ENCODE results near the gene MRPS24.

MRPS24 gene

DNA sequence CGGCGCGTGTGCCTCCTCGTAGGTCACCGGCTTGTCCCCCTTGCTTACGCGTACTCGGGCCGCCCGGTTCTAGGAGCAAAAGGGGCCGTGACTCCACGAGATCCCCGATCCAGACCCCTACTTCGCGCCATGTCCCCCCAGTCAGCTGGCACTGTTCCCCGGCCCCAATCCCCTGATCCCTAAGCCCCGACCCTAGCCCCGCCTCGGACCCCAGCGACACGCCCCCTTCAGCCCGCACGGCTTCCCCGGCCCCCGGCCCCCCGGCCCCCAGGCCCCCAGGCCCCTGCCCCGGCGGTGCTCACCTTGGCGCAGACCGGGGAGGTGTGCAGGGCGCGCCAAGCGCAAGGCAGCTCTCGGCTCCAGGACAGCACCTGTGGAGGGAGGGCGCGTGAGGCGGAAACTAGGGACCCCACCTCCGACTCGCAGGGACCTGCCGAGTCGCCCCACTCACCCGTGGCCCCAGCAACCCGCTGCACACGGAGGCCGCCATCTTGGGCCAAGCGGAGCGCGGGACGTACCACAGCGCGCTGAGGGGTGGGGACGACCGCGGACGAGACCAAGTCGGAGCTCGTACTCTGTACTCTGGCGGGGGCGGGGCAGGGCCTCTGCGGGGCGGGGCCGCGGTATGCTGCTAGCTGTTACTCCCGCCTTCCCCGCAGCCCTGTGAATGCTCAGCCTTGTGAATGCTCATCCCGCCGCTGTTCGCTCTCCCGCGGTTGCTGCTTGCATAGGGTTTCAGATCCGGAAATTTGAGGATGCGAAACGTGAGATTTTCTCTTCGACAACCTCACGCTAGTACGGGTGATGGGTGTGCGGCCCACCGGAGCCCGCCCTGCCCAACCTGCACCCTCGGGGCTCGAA is at the start of gene MRPS24:
Gene MRPS24, minus strand, starts transcription at position 512 of the 861 bp plus-strand sequence. Its CDS starts 22 bp downstream, at position 490.
- TF ChIP-seq, protein P1, sequence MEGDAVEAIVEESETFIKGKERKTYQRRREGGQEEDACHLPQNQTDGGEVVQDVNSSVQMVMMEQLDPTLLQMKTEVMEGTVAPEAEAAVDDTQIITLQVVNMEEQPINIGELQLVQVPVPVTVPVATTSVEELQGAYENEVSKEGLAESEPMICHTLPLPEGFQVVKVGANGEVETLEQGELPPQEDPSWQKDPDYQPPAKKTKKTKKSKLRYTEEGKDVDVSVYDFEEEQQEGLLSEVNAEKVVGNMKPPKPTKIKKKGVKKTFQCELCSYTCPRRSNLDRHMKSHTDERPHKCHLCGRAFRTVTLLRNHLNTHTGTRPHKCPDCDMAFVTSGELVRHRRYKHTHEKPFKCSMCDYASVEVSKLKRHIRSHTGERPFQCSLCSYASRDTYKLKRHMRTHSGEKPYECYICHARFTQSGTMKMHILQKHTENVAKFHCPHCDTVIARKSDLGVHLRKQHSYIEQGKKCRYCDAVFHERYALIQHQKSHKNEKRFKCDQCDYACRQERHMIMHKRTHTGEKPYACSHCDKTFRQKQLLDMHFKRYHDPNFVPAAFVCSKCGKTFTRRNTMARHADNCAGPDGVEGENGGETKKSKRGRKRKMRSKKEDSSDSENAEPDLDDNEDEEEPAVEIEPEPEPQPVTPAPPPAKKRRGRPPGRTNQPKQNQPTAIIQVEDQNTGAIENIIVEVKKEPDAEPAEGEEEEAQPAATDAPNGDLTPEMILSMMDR (IDR thresholded peaks at IDR 0.05; ENCODE audit: low read depth, low read length, missing control alignments), result no peak
- peak within 1 kb of the TSS; percentile 87 for H3K4me3 ChIP-seq (ENCODE audit: low read depth, low read length)
- peak; percentile 84 for DNase-seq (ENCODE audit: low read depth)

DNA sequence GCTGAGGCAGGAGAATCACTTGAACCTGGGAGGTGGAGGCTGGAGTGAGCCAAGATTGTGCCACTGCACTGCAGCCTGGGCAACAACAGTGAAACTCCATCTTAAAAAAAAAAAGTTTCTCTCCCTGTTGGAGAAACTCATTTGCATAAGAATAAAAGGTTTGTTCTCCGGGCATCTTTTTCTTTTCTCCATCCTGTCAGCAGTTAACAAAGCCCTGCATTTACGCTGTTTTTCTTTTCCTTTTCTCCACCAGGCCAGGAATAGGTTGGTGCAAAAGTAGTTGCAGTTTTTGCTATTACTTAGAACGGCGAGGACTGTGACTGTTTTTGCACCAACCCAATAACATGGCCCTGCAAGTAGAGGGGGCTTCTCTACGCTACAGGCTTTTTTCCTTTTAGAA is 46.6 kb upstream of the MRPS24 start:
- no peak for DNase-seq (ENCODE audit: low read depth)
- TF ChIP-seq, protein P1 (IDR thresholded peaks at IDR 0.05; ENCODE audit: low read depth, low read length, missing control alignments), result no peak
- H3K4me3 ChIP-seq (ENCODE audit: low read depth, low read length), result no peak overlapping the region

DNA sequence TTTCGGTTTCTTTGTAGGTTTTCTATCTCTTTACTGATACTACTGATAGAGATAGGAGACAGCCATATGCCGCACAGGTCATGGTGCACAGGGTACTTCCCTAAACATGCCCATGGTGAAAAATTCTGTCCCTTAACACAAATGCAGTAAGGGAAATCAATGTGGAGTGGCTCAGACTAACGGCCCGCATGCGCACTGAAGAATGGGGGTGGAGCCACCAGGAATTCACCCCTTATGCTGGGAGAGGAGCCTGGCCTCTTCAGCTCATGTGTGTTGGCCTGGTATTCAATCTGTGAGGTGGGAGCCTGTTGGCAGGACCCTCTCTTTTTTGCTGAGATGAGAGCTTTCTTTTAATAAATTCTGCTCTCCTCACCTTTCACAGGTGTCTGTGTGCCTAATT is 45.5 kb upstream of the MRPS24 start:
- H3K4me3 ChIP-seq (ENCODE audit: low read depth, low read length), result no peak overlapping the region
- DNase-seq (ENCODE audit: low read depth), result no peak
- TF ChIP-seq, protein P1 (IDR thresholded peaks at IDR 0.05; ENCODE audit: low read depth, low read length, missing control alignments), result no peak

DNA sequence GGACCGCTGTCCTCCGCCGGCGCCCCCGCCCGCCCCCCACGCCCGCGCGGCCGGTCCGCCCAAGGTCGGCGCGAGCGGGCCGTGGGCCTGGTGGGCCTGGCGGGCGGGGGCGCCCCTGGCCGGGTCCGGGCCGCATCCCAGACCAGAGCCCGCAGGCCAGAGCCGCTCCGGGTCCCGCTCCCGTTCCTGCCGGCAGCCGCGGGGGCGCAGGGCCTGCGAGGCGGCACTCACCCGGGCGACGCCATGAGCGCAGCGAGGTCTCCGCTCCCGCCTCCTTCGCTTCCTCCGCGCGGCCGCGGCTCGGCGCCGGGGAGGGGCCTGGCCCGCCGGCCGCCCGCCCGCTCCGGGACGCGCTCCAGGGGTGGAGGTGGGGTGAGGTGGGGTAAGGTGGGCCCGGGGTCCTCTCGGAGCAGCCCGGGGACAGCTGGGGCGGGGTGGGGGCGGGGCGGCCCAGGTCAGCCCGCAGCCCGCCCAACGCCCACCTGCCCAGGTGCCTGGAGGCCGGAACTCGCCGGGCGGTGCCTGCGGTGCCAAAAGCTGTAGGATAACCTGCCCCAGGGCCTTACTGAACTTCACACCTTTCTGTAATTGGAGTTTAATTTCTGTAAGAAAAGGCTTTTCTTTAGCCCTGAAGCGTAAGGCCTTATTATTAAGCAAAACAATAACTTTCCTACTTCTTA is 37.2 kb upstream of the MRPS24 start, which contains the start of gene URGCP:
Gene URGCP, minus strand, starts transcription at position 266 of the 680 bp plus-strand sequence. Its CDS starts 21 bp downstream, at position 245.
- TF ChIP-seq, protein P1 (IDR thresholded peaks at IDR 0.05; ENCODE audit: low read depth, low read length, missing control alignments), result no peak
- no peak for DNase-seq (ENCODE audit: low read depth)
- peak within 1 kb of the TSS; percentile 85 for H3K4me3 ChIP-seq (ENCODE audit: low read depth, low read length)

DNA sequence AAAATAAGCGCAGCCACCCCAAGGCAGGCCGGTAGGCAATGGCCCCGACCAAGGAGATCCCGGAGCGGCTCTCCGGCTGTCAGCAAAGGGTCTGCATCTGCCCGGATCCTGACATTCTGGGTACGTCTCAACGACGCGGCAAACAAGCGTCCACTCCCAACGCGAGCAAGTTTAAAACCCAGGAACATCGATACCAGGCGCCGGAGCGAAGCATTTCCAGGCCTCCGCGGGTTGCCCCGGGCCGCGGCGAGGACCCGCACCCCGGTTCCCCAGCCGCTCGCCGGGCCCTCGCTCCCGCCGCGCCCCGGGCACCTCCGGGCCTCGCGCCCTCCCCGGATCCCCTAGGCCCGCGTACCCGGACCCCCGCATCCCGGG is 36.6 kb upstream of the MRPS24 start:
- DNase-seq (ENCODE audit: low read depth), result no peak
- TF ChIP-seq, protein P1 (IDR thresholded peaks at IDR 0.05; ENCODE audit: low read depth, low read length, missing control alignments), result no peak
- H3K4me3 ChIP-seq (ENCODE audit: low read depth, low read length), result peak overlapping the region; percentile 85

DNA sequence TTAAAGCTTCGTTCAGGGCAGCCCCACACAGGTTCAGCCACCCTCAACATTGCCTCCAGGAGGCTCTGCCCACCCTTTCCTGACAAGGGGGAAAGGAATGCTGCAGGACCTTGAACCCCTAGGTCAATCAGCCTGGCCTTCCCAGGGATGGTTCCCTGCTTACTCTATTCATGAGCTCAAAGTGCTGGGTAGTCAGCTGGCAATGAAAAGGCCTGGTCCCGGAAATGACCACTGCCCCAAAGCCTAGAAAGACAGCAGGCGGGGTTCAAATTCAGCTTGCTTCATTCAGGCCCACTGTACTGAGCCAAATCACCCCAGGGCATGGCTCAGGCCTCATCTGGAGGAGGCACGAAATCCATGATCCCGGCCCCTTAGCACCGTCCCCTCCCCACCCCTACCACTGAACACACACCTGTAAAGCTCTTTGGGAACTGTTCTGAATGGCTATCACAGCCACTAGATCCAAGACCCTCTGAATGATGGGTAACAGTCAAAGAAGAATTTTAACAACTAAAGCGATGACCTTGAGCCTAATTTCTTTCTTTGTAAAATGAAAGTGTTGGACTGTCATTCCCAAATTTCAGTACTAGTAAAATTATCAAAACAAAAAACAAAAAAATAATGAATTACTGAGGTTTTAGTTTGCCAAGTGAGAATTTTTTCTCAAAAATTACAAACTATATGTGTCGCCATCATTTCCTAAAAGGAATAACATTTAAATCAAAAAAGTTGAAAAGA is 36.1 kb upstream of the MRPS24 start:
- DNase-seq (ENCODE audit: low read depth), result no peak
- TF ChIP-seq, protein P1 (IDR thresholded peaks at IDR 0.05; ENCODE audit: low read depth, low read length, missing control alignments), result no peak
- H3K4me3 ChIP-seq (ENCODE audit: low read depth, low read length), result peak overlapping the region; percentile 85
